GM12878 (cell line): ENCODE results near the gene FAM229A. TPM values are rescaled to one million over a fixed set of nuclear protein-coding genes. Genes with fewer than 3 reads are reported as not detected.

Source experiments
- ATAC-seq: fragments of 200-7000 bp; cut with Tn5 transposase; 3 replicates; pipeline ENCODE4 v1.9.1; 2020; ENCODE audit warnings: mild to moderate bottlenecking, moderate library complexity
- BruUV-seq: library from RNA; stranded (reverse); fragments of 400-500 nt; replicated peaks from 2 replicates; lab custom pipeline; 2021; lab: Mats Ljungman, UMichigan
- CTCF ChIA-PET: fragments of 300-600 bp; sonication (Branson Sonifier 250); formaldehyde crosslinking; extraction: SDS; loops from one replicate; lab custom pipeline; 2021; ENCODE audit warnings: inconsistent platforms; lab: Yijun Ruan, JAX
- POLR2A ChIA-PET: fragments of 350-600 bp; formaldehyde crosslinking; extraction: SDS; loops from one replicate; lab custom pipeline; 2021; ENCODE audit warnings: inconsistent platforms; lab: Charles Lee
- RAD21 ChIA-PET: fragments of 300-600 bp; sonication (Branson Sonifier 250); formaldehyde crosslinking; loops from one replicate; lab custom pipeline; 2023; ENCODE audit warnings: antibody characterized with exemption; ENCODE audit not compliant: unreplicated experiment; lab: Charles Lee
- SMC1A ChIA-PET: fragments of 300-600 bp; sonication (Branson Sonifier 250); formaldehyde crosslinking; loops from one replicate; lab custom pipeline; 2023; ENCODE audit not compliant: unreplicated experiment, uncharacterized antibody; lab: Charles Lee
- DNase-seq: peaks from one replicate; pipeline ENCODE4 v3.0.0-alpha.2; 2011; ENCODE audit warnings: low read depth, low spot score
- FAIRE-seq: peaks from 3 replicates; lab custom pipeline; 2011; peaks lifted over from hg19 to GRCh38; lab: Jason Lieb, UNC
- H2AFZ ChIP-seq: 2 replicates; pipeline ENCODE4 v1.6.0; 2011; ENCODE audit warnings: low read depth, low read length, control low read depth; ENCODE audit not compliant: control insufficient read depth
- H3K27ac ChIP-seq: 2 replicates; pipeline ENCODE4 v1.5.1; 2011; ENCODE audit warnings: control low read depth; ENCODE audit not compliant: control insufficient read depth, insufficient read depth
- H3K27me3 ChIP-seq, 2 experiments: replicated peaks in 1 of 2; 2 replicates each; pipeline versions ENCODE4 v1.6.0 to v1.6.1; 2011; ENCODE audit warnings: low read length in 1 of 2; ENCODE audit not compliant: control insufficient read depth in 2 of 2, insufficient read depth in 2 of 2
- H3K36me3 ChIP-seq, 2 experiments: 2 replicates each; pipeline ENCODE4 v1.5.1; 2011; ENCODE audit warnings: low read length in 1 of 2; ENCODE audit not compliant: control insufficient read depth in 2 of 2, insufficient read depth in 2 of 2
- H3K4me1 ChIP-seq: 2 replicates; pipeline ENCODE4 v1.6.1; 2011; ENCODE audit warnings: mild to moderate bottlenecking, low read length, moderate library complexity, mixed read lengths; ENCODE audit not compliant: control insufficient read depth, insufficient read depth
- H3K4me2 ChIP-seq: 2 replicates; pipeline ENCODE4 v1.6.0; 2011; ENCODE audit warnings: control low read depth; ENCODE audit not compliant: control insufficient read depth, insufficient read depth
- H3K4me3 ChIP-seq: fragments of 200-600 bp; sonication (generic); 2 replicates; pipeline ENCODE4 v1.5.1; 2016
- H3K79me2 ChIP-seq: 2 replicates; pipeline ENCODE4 v1.6.0; 2011; ENCODE audit warnings: low read length; ENCODE audit not compliant: control insufficient read depth, insufficient read depth
- H3K9ac ChIP-seq: 2 replicates; pipeline ENCODE4 v1.8.0; 2011; ENCODE audit warnings: low read length, control low read depth, mixed read lengths; ENCODE audit not compliant: control insufficient read depth, insufficient read depth
- H3K9me3 ChIP-seq: replicated peaks from 3 replicates; pipeline ENCODE4 v1.5.1; 2011; ENCODE audit warnings: mild to moderate bottlenecking, low read length; ENCODE audit not compliant: control insufficient read depth, insufficient read depth
- H4K20me1 ChIP-seq: 2 replicates; pipeline ENCODE4 v1.6.0; 2011; ENCODE audit not compliant: control insufficient read depth, insufficient read depth
- EED ChIP-seq: sonication (generic); IDR thresholded peaks from 2 replicates; pipeline ENCODE4 v1.6.1; 2016; ENCODE audit warnings: antibody characterized with exemption, low read depth
- HDAC6 ChIP-seq: fragments of 200-600 bp; sonication (generic); IDR thresholded peaks from one replicate; pipeline ENCODE4 v1.8.0; 2017; ENCODE audit warnings: antibody characterized with exemption; ENCODE audit not compliant: unreplicated experiment
- IKZF1 ChIP-seq: fragments of 450-650 bp; conservative IDR thresholded peaks from 2 replicates; pipeline ENCODE4 v1.6.1; 2017; ENCODE audit warnings: antibody characterized with exemption, mild to moderate bottlenecking
- IKZF2 ChIP-seq, 2 experiments: fragments of 450-650 bp; IDR thresholded peaks; 2 replicates each; pipeline ENCODE4 v1.6.1; 2017; ENCODE audit warnings: mild to moderate bottlenecking in 2 of 2, moderate library complexity in 2 of 2
- RAD21 ChIP-seq: IDR thresholded peaks from 2 replicates; pipeline ENCODE4 v1.6.1; 2011; ENCODE audit warnings: mild to moderate bottlenecking, low read depth, low read length, moderate library complexity; ENCODE audit not compliant: insufficient read depth
- SIN3A ChIP-seq: IDR thresholded peaks from 2 replicates; pipeline ENCODE4 v1.6.1; 2012; ENCODE audit warnings: low read depth, low read length, improper control_type of control experiment
- SMC3 ChIP-seq: IDR thresholded peaks from 2 replicates; pipeline ENCODE4 v1.6.1; 2011; ENCODE audit warnings: low read length, improper control_type of control experiment, borderline replicate concordance
- WGBS: methylation state at CpG from one replicate; pipeline ENCODE4 v1.1.6; 2016; ENCODE audit warnings: low lambda C conversion rate; ENCODE audit not compliant: insufficient replicate concordance, insufficient coverage; ENCODE audit errors: missing lambda C conversion rate; 5-methylcytosine and 5-hydroxymethylcytosine counted together
- in situ Hi-C: fragments of 300-500 bp; cut with MboI; formaldehyde crosslinking; loops from 9 replicates; pipeline ENCODE4 v1.14.3; 2018; ENCODE audit warnings: mixed read lengths
- intact Hi-C: fragments of 100-400 bp; cut with micrococcal nuclease; formaldehyde crosslinking; loops from one replicate; pipeline ENCODE4 v1.14.2; 2022; ENCODE audit not compliant: unreplicated experiment
- polyA plus RNA-seq, 11 experiments: library from polyadenylated mRNA; depleted of rRNA in 4 of 11; unstranded in 6 of 11; stranded (reverse) in 5 of 11; fragments of >200 nt; fragmentation: Nextera tagmentation in 4 of 11; fragmentation: Illumina TruSeq in 1 of 11; extraction: Ambion mirVana in 4 of 11; extraction: Trizol in 1 of 11; gene quantifications; 1 replicate in 1 of 11; 2 replicates in 10 of 11; pipeline versions ENCODE4 v1.2.1 to v1.2.3, GENCODE V29; 2011 to 2016; ENCODE audit warnings: inconsistent platforms in 2 of 11, missing spikeins in 2 of 11, low read depth in 1 of 11
- total RNA-seq, 4 experiments: library from RNA; depleted of rRNA in 3 of 4; stranded (reverse); fragments of >200 nt in 3 of 4; fragmentation: Illumina TruSeq in 1 of 4; extraction: Trizol in 1 of 4; gene quantifications; 2 replicates each; pipeline versions ENCODE4 v1.2.1 to v1.2.3, GENCODE V29; 2013 to 2021
- TF ChIP-seq, protein P1 (sequence below), 3 experiments: IDR thresholded peaks in 2 of 3; conservative IDR thresholded peaks in 1 of 3; 2 replicates each; pipeline ENCODE4 v1.5.1; 2011; ENCODE audit warnings: low read depth in 3 of 3, low read length in 3 of 3, mild to moderate bottlenecking in 3 of 3, control low read depth in 2 of 3, moderate library complexity in 2 of 3, inconsistent platforms in 1 of 3, mixed read lengths in 1 of 3; ENCODE audit not compliant: control insufficient read depth in 2 of 3, insufficient read depth in 1 of 3; ENCODE audit errors: extremely low read depth in 1 of 3

Gene FAM229A
- total and polyA plus RNA-seq, 10 of the 15 experiments (the other 5 are each of a cell fraction or from before 2014, with no cell fraction given): 0.02 to 5.3 (median 1.4) TPM; not detected in 1

DNA sequence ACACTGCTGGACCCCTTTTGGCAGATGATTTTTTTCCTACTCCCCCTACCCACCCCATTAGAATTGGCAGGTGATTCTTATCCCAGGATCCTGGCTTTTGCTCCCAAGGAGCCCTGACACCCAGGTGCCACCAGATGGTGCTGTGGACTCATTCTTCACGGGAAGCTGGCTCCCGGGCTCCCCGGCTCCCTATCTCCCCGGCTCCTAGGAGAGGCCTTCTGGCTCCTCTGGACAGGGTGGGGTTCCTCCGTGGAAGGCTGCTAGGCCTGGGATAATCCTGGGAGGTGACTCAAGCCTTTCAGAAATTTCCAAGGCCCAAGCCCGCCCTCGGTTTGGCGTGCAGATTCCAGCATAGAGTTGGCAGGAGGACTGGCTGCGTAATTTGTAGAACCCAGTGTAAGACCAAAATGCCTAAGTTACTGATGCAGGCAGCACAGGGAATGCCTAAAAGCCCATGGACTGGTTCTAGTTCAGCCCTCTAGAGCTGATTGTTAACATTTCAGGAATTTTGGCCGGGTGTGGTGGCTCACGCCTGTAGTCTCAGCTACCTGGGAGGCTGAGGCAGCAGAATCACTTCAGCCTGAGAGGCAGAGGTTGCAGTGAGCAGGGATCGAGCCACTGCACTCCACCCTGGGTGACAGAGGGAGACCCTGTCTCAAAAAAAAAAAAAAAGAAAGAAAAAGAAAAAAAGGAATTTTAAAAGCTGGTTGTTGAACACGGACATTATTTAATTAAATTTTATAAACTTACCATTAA is 38.8 kb upstream of the FAM229A start:
- ATAC-seq (peak; percentile 95), FAIRE-seq (peak; percentile 59), DNase-seq (no peak)
- Histone ChIP-seq H3K4me1 (no peaks in the 10 kb centered on the region), H3K9ac (no peak overlapping the region), H3K36me3 (no peaks in the 10 kb centered on the region), H3K9me3 (no peaks in the 10 kb centered on the region), H3K4me2 (no peak overlapping the region), H3K27me3 (no peaks in the 10 kb centered on the region), H3K79me2 (no peaks in the 10 kb centered on the region), H3K27ac (no peak overlapping the region), H4K20me1 (no peaks in the 10 kb centered on the region), H2AFZ (peak overlapping the region; percentile 20), H3K4me3 (no peak overlapping the region)
- no TSS peak for BruUV-seq
- intact Hi-C loops: loop anchor here (2.0 to 5.0 kb wide), 3 partner anchors 96 to 472 kb away; no protein-coding TSS in a partner anchor
- TF ChIP-seq, protein P1, sequence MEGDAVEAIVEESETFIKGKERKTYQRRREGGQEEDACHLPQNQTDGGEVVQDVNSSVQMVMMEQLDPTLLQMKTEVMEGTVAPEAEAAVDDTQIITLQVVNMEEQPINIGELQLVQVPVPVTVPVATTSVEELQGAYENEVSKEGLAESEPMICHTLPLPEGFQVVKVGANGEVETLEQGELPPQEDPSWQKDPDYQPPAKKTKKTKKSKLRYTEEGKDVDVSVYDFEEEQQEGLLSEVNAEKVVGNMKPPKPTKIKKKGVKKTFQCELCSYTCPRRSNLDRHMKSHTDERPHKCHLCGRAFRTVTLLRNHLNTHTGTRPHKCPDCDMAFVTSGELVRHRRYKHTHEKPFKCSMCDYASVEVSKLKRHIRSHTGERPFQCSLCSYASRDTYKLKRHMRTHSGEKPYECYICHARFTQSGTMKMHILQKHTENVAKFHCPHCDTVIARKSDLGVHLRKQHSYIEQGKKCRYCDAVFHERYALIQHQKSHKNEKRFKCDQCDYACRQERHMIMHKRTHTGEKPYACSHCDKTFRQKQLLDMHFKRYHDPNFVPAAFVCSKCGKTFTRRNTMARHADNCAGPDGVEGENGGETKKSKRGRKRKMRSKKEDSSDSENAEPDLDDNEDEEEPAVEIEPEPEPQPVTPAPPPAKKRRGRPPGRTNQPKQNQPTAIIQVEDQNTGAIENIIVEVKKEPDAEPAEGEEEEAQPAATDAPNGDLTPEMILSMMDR (IDR thresholded peaks at IDR 0.05 in 2 of 3, conservative IDR thresholded peaks at IDR 0.05 in 1 of 3; ENCODE audit: control insufficient read depth in 2 of 3, extremely low read depth in 1 of 3, insufficient read depth in 1 of 3, low read depth in 3 of 3, low read length in 3 of 3): peak; percentile 87 to 94 (median 88)
- TF ChIP-seq HDAC6 (no peak), SMC3 (peak; percentile 74), RAD21 (peak; percentile 81), SIN3A (no peak), IKZF2 (IDR thresholded peaks at IDR 0.05) (peak; percentile 42 to 44; a peak in 2 of 4 replicates), EED (peak; percentile 45; the same call in 1 of the 2 replicates), IKZF1 (peak; percentile 46)
- ChIA-PET SMC1A (interaction anchor here (0.6 to 2.6 kb wide), 26 partner anchors 10 to 809 kb away, joined by 3 to 14 read pairs (median 4); partner anchors contain the start of genes FAM167B and MARCKSL1), CTCF (interaction anchor here (0.6 to 7.4 kb wide), 34 partner anchors 10 to 1062 kb away, joined by 3 to 87 read pairs (median 4); partner anchors contain the start of genes FAM167B and MARCKSL1), RAD21 (interaction anchor here (0.6 to 3.4 kb wide), 11 partner anchors 9 to 471 kb away, joined by 3 to 16 read pairs (median 3); no protein-coding TSS in a partner anchor), POLR2A (interaction anchor here (0.6 to 0.8 kb wide), 2 partner anchors 10 to 14 kb away, joined by 3 to 8 read pairs; no protein-coding TSS in a partner anchor)
- 51% methylated on average over 12 of the region's 13 CpGs for WGBS
- in situ Hi-C loops: no loop called here
